Lung (tissue), 12 donors: ENCODE measurements around the gene TFF1. TPM values are rescaled to one million over a fixed set of nuclear protein-coding genes. Genes with fewer than 3 reads are reported as not detected.

ENCODE experiments used
- ATAC-seq: fragments of 200-7000 bp; cut with Tn5 transposase; one replicate; pipeline ENCODE4 v1.9.1; 2020; ENCODE audit warnings: moderate number of reproducible peaks; ENCODE audit not compliant: insufficient read depth, low FRiP score
- DNase-seq, 3 donors: peaks; one replicate each; pipeline ENCODE4 v3.0.0-alpha.2; 2013 to 2017
- H3K27ac ChIP-seq, 2 donors: one replicate each; pipeline ENCODE4 v1.5.1; 2013; ENCODE audit warnings: mild to moderate bottlenecking in 2 of 2, moderate library complexity in 2 of 2, control low read depth in 1 of 2, inconsistent platforms in 1 of 2, low read depth in 1 of 2, low read length in 1 of 2
- H3K27me3 ChIP-seq, 3 donors: one replicate each; pipeline ENCODE4 v1.5.1; 2013; ENCODE audit warnings: low read length in 2 of 3; ENCODE audit not compliant: control insufficient read depth in 3 of 3, insufficient read depth in 3 of 3
- H3K36me3 ChIP-seq, 4 donors: one replicate each; pipeline ENCODE4 v1.5.1; 2013; ENCODE audit warnings: low read length in 4 of 4, mild to moderate bottlenecking in 1 of 4, moderate library complexity in 1 of 4; ENCODE audit not compliant: control insufficient read depth in 4 of 4, insufficient read depth in 4 of 4
- H3K4me1 ChIP-seq, 5 donors: one replicate each; pipeline ENCODE4 v1.5.1; 2013; ENCODE audit warnings: low read length in 5 of 5, mild to moderate bottlenecking in 2 of 5, moderate library complexity in 1 of 5; ENCODE audit not compliant: control insufficient read depth in 5 of 5, insufficient read depth in 5 of 5
- H3K4me3 ChIP-seq: one replicate; pipeline ENCODE4 v1.5.1; 2013; ENCODE audit warnings: mild to moderate bottlenecking, control low read depth, moderate library complexity
- H3K9ac ChIP-seq, 2 donors: one replicate each; pipeline ENCODE4 v1.5.1; 2013; ENCODE audit warnings: low read length in 2 of 2, control low read depth in 1 of 2; ENCODE audit not compliant: insufficient read depth in 1 of 2
- H3K9me3 ChIP-seq, 4 donors: one replicate each; pipeline ENCODE4 v1.5.1; 2013; ENCODE audit warnings: low read length in 3 of 4, mild to moderate bottlenecking in 1 of 4, moderate library complexity in 1 of 4; ENCODE audit not compliant: control insufficient read depth in 4 of 4, insufficient read depth in 3 of 4
- WGBS, 2 donors: extraction: QIAGEN DNeasy Blood & Tissue Kit; methylation state at CpG; one replicate each; pipeline ENCODE4 v1.1.7; 2013; 5-methylcytosine and 5-hydroxymethylcytosine counted together
- polyA plus RNA-seq, 2 donors: library from polyadenylated mRNA; stranded (reverse); fragments of 200-250 nt; gene quantifications; one replicate each; pipeline ENCODE4 v1.2.1, GENCODE V29; 2013
- total RNA-seq, 2 donors: library from RNA; depleted of rRNA in 1 of 2; stranded (reverse); fragments of >200 nt in 1 of 2; gene quantifications; one replicate each; pipeline ENCODE4 v1.2.1, GENCODE V29; 2014 to 2021
- TF ChIP-seq, protein P1 (sequence below): IDR thresholded peaks from 2 replicates; pipeline ENCODE4 v1.5.1; 2012; ENCODE audit warnings: mild to moderate bottlenecking; ENCODE audit errors: control extremely low read depth, extremely low read depth
- donor health status: control.
- donor health status: control.
- donor health status: Bipolar disorder and iron deficiency.
- donor health status: healthy.
- donor health status: DM: yes; HTN: yes; CAD: no.

Gene TFF1
- total and polyA plus RNA-seq, 4 donors = 0.83 to 3.8 (median 1.2) TPM; not detected in 1

- DNase-seq = no peak
- Histone ChIP-seq H3K27me3 (peaks cover 0 to 3% (median 0%) of the 10 kb centered on the region in 3 donors), H3K4me1 (no peaks in the 10 kb centered on the region), H3K9ac (no peak overlapping the region), H3K27ac (no peak overlapping the region), H3K9me3 (peaks cover 0 to 15% (median 2%) of the 10 kb centered on the region in 4 donors), H3K4me3 (no peak overlapping the region), H3K36me3 (no peaks in the 10 kb centered on the region)
- 56 to 68% methylated on average over 6 of the region's 6 CpGs for WGBS, 2 donors
- ATAC-seq = no peak
- TF ChIP-seq, protein P1, sequence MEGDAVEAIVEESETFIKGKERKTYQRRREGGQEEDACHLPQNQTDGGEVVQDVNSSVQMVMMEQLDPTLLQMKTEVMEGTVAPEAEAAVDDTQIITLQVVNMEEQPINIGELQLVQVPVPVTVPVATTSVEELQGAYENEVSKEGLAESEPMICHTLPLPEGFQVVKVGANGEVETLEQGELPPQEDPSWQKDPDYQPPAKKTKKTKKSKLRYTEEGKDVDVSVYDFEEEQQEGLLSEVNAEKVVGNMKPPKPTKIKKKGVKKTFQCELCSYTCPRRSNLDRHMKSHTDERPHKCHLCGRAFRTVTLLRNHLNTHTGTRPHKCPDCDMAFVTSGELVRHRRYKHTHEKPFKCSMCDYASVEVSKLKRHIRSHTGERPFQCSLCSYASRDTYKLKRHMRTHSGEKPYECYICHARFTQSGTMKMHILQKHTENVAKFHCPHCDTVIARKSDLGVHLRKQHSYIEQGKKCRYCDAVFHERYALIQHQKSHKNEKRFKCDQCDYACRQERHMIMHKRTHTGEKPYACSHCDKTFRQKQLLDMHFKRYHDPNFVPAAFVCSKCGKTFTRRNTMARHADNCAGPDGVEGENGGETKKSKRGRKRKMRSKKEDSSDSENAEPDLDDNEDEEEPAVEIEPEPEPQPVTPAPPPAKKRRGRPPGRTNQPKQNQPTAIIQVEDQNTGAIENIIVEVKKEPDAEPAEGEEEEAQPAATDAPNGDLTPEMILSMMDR = no peak
These were observed 9.7 kb downstream of the TFF1 start for GRCh38 chr21:42356650-42357049.

DNA sequence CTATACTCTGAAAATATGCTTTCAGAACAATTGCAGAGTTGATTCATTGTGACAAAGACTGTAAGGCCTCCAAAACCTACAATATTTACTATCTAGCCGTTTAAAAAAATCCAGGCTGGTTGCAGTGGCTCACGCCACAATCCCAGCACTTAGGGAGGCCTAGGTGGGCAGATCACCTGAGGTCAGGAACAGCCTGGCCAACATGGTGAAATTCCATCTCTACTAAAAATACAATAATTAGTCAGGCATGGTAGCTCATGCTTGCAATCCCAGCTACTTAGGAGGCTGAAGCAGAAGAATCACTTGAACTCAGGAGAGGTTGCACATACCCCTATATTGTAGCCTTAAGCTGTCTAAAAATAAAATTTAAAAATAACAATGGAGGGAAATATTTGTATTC, 10.3 kb downstream of the TFF1 start:
- Histone ChIP-seq H3K4me3 (no peak overlapping the region), H3K27me3 (peaks cover 0 to 3% (median 0%) of the 10 kb centered on the region in 3 donors), H3K27ac (no peak overlapping the region), H3K36me3 (no peaks in the 10 kb centered on the region), H3K9ac (no peak overlapping the region), H3K9me3 (peaks cover 0 to 15% (median 2%) of the 10 kb centered on the region in 4 donors), H3K4me1 (no peaks in the 10 kb centered on the region)
- 93 to 94% methylated on average over 2 of the region's 2 CpGs for WGBS, 2 donors
- TF ChIP-seq, protein P1 = no peak
- no peak for ATAC-seq
- no peak for DNase-seq

- ATAC-seq (no peak), DNase-seq (no peak)
- no peak overlapping the region for H3K4me3 ChIP-seq
- no peaks in the 10 kb centered on the region for H3K36me3 ChIP-seq
- WGBS, 2 donors = 88 to 90% methylated on average over 5 of the region's 5 CpGs
- no peak overlapping the region for H3K9ac ChIP-seq
- TF ChIP-seq, protein P1 = no peak
- peaks cover 0 to 8% (median 0%) of the 10 kb centered on the region in 4 donors for H3K9me3 ChIP-seq
- no peak overlapping the region for H3K27ac ChIP-seq
- H3K4me1 ChIP-seq = no peaks in the 10 kb centered on the region
- peaks cover 0 to 3% (median 0%) of the 10 kb centered on the region in 3 donors for H3K27me3 ChIP-seq
These were observed 12.7 kb downstream of the TFF1 start for GRCh38 chr21:42353623-42354022.
